HepG2 (cell line): ENCODE measurements around the gene SEMA3G. TPM values are rescaled to one million over a fixed set of nuclear protein-coding genes. Genes with fewer than 3 reads are reported as not detected.

ENCODE experiments used
- ATAC-seq: fragments of 200-7000 bp; cut with Tn5 transposase; 3 replicates; pipeline ENCODE4 v1.9.1; 2020; ENCODE audit warnings: mild to moderate bottlenecking, moderate library complexity
- BruUV-seq: library from RNA; stranded (reverse); fragments of 400-500 nt; replicated peaks from 2 replicates; lab custom pipeline; 2021; lab: Mats Ljungman, UMichigan
- CTCF ChIA-PET: fragments of 300-600 bp; formaldehyde crosslinking; extraction: SDS; loops from one replicate; lab custom pipeline; 2021; ENCODE audit warnings: low total read pairs, inconsistent platforms, low intra/inter-chr PET ratio; lab: Yijun Ruan, JAX
- POLR2A ChIA-PET: fragments of 350-600 bp; sonication (Branson Sonifier 250); formaldehyde crosslinking; loops from one replicate; lab custom pipeline; 2020; ENCODE audit warnings: antibody characterized with exemption, inconsistent platforms; lab: Yijun Ruan, JAX
- DNase-seq: peaks from one replicate; pipeline ENCODE4 v3.0.0-alpha.2; 2015; ENCODE audit warnings: low spot score
- FAIRE-seq: peaks from 3 replicates; lab custom pipeline; 2011; peaks lifted over from hg19 to GRCh38; lab: Jason Lieb, UNC
- H2AFZ ChIP-seq: one replicate; pipeline ENCODE4 v1.6.1; 2011; ENCODE audit warnings: low read length, inconsistent platforms
- H3K27ac ChIP-seq: fragments of 300-600 bp; 3 replicates; pipeline ENCODE4 v1.8.0; 2011; ENCODE audit warnings: mixed run types, mild to moderate bottlenecking, mixed read lengths, low read length, inconsistent platforms; ENCODE audit not compliant: insufficient read depth; ENCODE audit errors: extremely low read length
- H3K27me3 ChIP-seq, 2 experiments: fragments of 200-600 bp in 1 of 2; 2 replicates in 1 of 2; 3 replicates in 1 of 2; pipeline versions ENCODE4 v1.6.0 to v1.8.0; 2011; ENCODE audit warnings: low read length in 2 of 2, mild to moderate bottlenecking in 2 of 2, moderate library complexity in 2 of 2, inconsistent platforms in 1 of 2; ENCODE audit not compliant: insufficient read depth in 2 of 2, control insufficient read depth in 1 of 2
- H3K36me3 ChIP-seq, 2 experiments: fragments of 200-600 bp in 1 of 2; replicated peaks in 1 of 2; 2 replicates in 1 of 2; 3 replicates in 1 of 2; pipeline versions ENCODE4 v1.5.1 to v1.8.0; 2011; ENCODE audit warnings: low read length in 2 of 2, inconsistent platforms in 1 of 2; ENCODE audit not compliant: insufficient read depth in 2 of 2, control insufficient read depth in 1 of 2
- H3K4me1 ChIP-seq: 2 replicates; pipeline ENCODE4 v1.5.1; 2012; ENCODE audit warnings: low read length, inconsistent platforms; ENCODE audit not compliant: insufficient read depth
- H3K4me2 ChIP-seq: 2 replicates; pipeline ENCODE4 v1.6.0; 2011; ENCODE audit warnings: low read depth, low read length, inconsistent platforms
- H3K4me3 ChIP-seq, 3 experiments: fragments of 200-600 bp in 1 of 3; sonication (generic), shearing (Covaris generic) in 1 of 3; replicated peaks in 1 of 3; 2 replicates each; pipeline ENCODE4 v1.5.1; 2011 to 2016; ENCODE audit warnings: low read length in 3 of 3, inconsistent platforms in 2 of 3, low read depth in 2 of 3, mild to moderate bottlenecking in 2 of 3, control low read depth in 1 of 3, mixed read lengths in 1 of 3; ENCODE audit not compliant: insufficient read depth in 1 of 3
- H3K79me2 ChIP-seq: one replicate; pipeline ENCODE4 v1.6.1; 2011; ENCODE audit warnings: low read length, inconsistent platforms; ENCODE audit not compliant: insufficient read depth
- H3K9ac ChIP-seq: 2 replicates; pipeline ENCODE4 v1.6.0; 2011; ENCODE audit warnings: mild to moderate bottlenecking, low read depth, low read length, inconsistent platforms; ENCODE audit not compliant: insufficient read depth
- H3K9me3 ChIP-seq: 2 replicates; pipeline ENCODE4 v1.5.1; 2012; ENCODE audit warnings: mild to moderate bottlenecking, low read length
- H4K20me1 ChIP-seq: 2 replicates; pipeline ENCODE4 v1.6.0; 2011; ENCODE audit warnings: inconsistent platforms, mild to moderate bottlenecking, low read length, moderate library complexity; ENCODE audit not compliant: insufficient read depth
- ARID3A ChIP-seq: IDR thresholded peaks from 2 replicates; pipeline ENCODE4 v1.6.1; 2012; ENCODE audit warnings: low read depth, low read length, improper control_type of control experiment
- GMEB1 ChIP-seq: sonication (generic); formaldehyde crosslinking; IDR thresholded peaks from 2 replicates; pipeline ENCODE4 v1.5.1; 2020; ENCODE audit warnings: missing genetic modification reagents, mild to moderate bottlenecking, borderline replicate concordance
- HDAC6 ChIP-seq: fragments of 200-600 bp; sonication (generic); IDR thresholded peaks from 2 replicates; pipeline ENCODE4 v1.7.0; 2017; ENCODE audit warnings: mild to moderate bottlenecking, antibody characterized with exemption, low read length, low read depth
- HNRNPLL ChIP-seq: fragments of 200-400 bp; formaldehyde crosslinking; IDR thresholded peaks from 2 replicates; pipeline ENCODE4 v1.6.1; 2017; ENCODE audit warnings: mild to moderate bottlenecking, low read depth, low read length; ENCODE audit not compliant: poor library complexity, severe bottlenecking
- NFE2L1 ChIP-seq: sonication (generic); formaldehyde crosslinking; IDR thresholded peaks from 2 replicates; pipeline ENCODE4 v1.4.0; 2020; ENCODE audit warnings: missing genetic modification reagents, mild to moderate bottlenecking, borderline replicate concordance
- NFE2L2 ChIP-seq: fragments of 150-350 bp; IDR thresholded peaks from 2 replicates; pipeline ENCODE4 v1.6.1; 2014; ENCODE audit warnings: low read length
- PAX8 ChIP-seq: sonication (generic); formaldehyde crosslinking; IDR thresholded peaks from 2 replicates; pipeline ENCODE4 v1.8.0; 2022; ENCODE audit warnings: mild to moderate bottlenecking, missing genetic modification reagents, borderline replicate concordance
- PHF8 ChIP-seq: sonication (generic); formaldehyde crosslinking; IDR thresholded peaks from 2 replicates; pipeline ENCODE4 v1.5.0; 2020; ENCODE audit warnings: missing genetic modification reagents
- WGBS: methylation state at CpG from one replicate; pipeline ENCODE4 v1.1.6; 2017; ENCODE audit warnings: low lambda C conversion rate; 5-methylcytosine and 5-hydroxymethylcytosine counted together
- in situ Hi-C: cut with HindIII; loops from 2 replicates; pipeline ENCODE4 v1.10.0; 2017; ENCODE audit warnings: low pct_unique_long_range_greater_than_20kb; ENCODE audit not compliant: extremely low pct_ligation_motif_present
- intact Hi-C: fragments of 100-400 bp; cut with micrococcal nuclease; formaldehyde crosslinking; loops from one replicate; pipeline ENCODE4 v1.10.0; 2022; ENCODE audit not compliant: unreplicated experiment
- polyA plus RNA-seq, 8 experiments: library from polyadenylated mRNA; depleted of rRNA in 3 of 8; stranded (reverse) in 7 of 8; unstranded in 1 of 8; fragments of >200 nt; fragmentation: Illumina TruSeq in 4 of 8; extraction: Trizol in 4 of 8; gene quantifications; 2 replicates each; pipeline versions ENCODE4 v1.2.1 to v1.2.3, GENCODE V29; 2011 to 2016; ENCODE audit warnings: low read depth in 4 of 8, missing spikeins in 1 of 8, mixed read lengths in 1 of 8; ENCODE audit not compliant: insufficient read depth in 1 of 8
- total RNA-seq, 5 experiments: library from RNA; depleted of rRNA; stranded (reverse); fragments of >200 nt; fragmentation: Illumina TruSeq; extraction: Trizol; gene quantifications; 2 replicates each; pipeline ENCODE4 v1.2.3, GENCODE V29; 2016; ENCODE audit warnings: low read depth in 1 of 5
- TF ChIP-seq, protein P1 (sequence below): sonication (generic); formaldehyde crosslinking; IDR thresholded peaks from 2 replicates; pipeline ENCODE4 v1.4.0; 2020; ENCODE audit warnings: missing genetic modification reagents, borderline replicate concordance
- TF ChIP-seq, protein P2 (sequence below): sonication (generic); formaldehyde crosslinking; IDR thresholded peaks from 2 replicates; pipeline ENCODE4 v1.4.0; 2020; ENCODE audit warnings: missing genetic modification reagents
- TF ChIP-seq, protein P3 (sequence below): IDR thresholded peaks from 2 replicates; pipeline ENCODE4 v1.6.1; 2012; ENCODE audit warnings: inconsistent platforms

Gene SEMA3G
- total and polyA plus RNA-seq, 2 of the 13 experiments (the other 11 are each of a cell fraction or from before 2014, with no cell fraction given) = 6.1 to 8.3 TPM

DNA sequence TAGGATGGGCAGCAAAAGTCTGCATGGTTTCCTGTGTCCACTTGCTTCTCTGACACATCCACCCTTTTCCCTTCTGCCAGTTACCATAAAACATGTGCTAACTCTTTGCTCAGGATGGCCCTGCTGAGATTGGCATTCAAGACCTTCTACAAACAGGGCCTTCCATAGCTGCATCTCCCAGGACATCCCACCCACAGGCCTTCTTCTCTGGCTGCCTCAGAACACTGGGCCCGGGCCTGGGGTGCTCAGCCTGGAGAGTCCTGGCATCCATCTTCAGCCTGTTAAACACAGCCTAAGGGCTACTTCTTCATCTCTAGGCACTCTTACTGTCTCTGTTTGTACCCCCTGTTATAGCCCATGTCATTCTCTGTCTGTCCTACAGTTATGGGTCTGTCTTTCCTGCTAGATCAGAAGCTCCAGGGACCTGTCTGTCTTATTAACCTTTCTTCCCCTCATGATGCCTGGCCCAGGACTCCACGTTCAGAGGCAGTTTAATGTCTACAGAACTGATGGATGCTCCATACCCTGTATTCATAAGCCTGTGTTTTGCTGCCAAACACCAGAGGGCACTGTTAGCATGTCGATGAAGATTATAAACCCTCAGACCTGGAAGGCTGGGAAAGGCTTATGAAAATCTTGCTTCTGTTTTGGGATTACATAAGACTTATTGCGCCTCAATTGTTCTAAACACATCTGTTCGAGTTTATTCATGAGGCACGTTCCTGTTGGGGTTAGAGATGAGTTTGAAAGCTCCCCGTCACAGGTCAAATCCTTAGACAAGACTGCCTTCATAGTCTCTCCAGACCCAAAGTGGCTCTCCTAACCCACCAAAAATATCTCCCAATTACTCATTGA is 16.5 kb downstream of the SEMA3G start (continued):
- TF ChIP-seq, protein P1, sequence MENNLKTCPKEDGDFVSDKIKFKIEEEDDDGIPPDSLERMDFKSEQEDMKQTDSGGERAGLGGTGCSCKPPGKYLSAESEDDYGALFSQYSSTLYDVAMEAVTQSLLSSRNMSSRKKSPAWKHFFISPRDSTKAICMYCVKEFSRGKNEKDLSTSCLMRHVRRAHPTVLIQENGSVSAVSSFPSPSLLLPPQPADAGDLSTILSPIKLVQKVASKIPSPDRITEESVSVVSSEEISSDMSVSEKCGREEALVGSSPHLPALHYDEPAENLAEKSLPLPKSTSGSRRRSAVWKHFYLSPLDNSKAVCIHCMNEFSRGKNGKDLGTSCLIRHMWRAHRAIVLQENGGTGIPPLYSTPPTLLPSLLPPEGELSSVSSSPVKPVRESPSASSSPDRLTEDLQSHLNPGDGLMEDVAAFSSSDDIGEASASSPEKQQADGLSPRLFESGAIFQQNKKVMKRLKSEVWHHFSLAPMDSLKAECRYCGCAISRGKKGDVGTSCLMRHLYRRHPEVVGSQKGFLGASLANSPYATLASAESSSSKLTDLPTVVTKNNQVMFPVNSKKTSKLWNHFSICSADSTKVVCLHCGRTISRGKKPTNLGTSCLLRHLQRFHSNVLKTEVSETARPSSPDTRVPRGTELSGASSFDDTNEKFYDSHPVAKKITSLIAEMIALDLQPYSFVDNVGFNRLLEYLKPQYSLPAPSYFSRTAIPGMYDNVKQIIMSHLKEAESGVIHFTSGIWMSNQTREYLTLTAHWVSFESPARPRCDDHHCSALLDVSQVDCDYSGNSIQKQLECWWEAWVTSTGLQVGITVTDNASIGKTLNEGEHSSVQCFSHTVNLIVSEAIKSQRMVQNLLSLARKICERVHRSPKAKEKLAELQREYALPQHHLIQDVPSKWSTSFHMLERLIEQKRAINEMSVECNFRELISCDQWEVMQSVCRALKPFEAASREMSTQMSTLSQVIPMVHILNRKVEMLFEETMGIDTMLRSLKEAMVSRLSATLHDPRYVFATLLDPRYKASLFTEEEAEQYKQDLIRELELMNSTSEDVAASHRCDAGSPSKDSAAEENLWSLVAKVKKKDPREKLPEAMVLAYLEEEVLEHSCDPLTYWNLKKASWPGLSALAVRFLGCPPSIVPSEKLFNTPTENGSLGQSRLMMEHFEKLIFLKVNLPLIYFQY (CRISPR knock-in tag) = 0 out of 2 replicates have a peak, but pooled peaks have one; percentile 21

DNA sequence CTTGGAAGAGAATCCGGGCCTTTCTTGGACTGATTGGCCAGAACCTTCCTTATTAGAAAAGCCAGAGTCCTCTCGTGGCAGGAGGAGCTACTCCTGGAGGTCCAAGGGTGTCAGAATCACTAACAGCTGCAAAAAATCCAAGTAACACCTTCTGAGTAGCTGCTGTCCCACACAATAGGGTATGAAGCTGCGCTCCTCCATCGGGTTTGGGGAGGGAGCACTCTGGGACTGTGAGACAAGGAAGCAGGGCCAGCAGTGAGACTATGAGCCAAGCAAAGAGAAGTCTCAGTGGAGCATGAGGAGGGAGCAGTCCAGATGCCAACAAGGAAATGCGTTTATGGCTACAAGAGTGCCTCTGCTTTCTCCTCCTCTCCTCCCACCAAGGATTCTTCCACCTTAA is 21.7 kb downstream of the SEMA3G start:
- DNase-seq = no peak
- ATAC-seq = no peak
- POLR2A ChIA-PET = no interaction called here
- Histone ChIP-seq H3K36me3 (no peaks in the 10 kb centered on the region), H3K4me1 (peaks cover 17% of the 10 kb centered on the region), H3K9ac (no peak overlapping the region), H4K20me1 (no peaks in the 10 kb centered on the region), H3K27ac (no peak overlapping the region), H3K9me3 (no peaks in the 10 kb centered on the region), H3K4me2 (no peak overlapping the region), H2AFZ (no peak overlapping the region), H3K27me3 (no peaks in the 10 kb centered on the region), H3K4me3 (no peak overlapping the region), H3K79me2 (no peaks in the 10 kb centered on the region)
- TF ChIP-seq, protein P2, sequence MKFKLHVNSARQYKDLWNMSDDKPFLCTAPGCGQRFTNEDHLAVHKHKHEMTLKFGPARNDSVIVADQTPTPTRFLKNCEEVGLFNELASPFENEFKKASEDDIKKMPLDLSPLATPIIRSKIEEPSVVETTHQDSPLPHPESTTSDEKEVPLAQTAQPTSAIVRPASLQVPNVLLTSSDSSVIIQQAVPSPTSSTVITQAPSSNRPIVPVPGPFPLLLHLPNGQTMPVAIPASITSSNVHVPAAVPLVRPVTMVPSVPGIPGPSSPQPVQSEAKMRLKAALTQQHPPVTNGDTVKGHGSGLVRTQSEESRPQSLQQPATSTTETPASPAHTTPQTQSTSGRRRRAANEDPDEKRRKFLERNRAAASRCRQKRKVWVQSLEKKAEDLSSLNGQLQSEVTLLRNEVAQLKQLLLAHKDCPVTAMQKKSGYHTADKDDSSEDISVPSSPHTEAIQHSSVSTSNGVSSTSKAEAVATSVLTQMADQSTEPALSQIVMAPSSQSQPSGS = no peak
- TF ChIP-seq HNRNPLL (no peak), PHF8 (CRISPR knock-in tag) (no peak), HDAC6 (no peak), NFE2L1 (CRISPR knock-in tag) (no peak), ARID3A (no peak), GMEB1 (CRISPR knock-in tag) (no peak), PAX8 (CRISPR knock-in tag) (no peak), NFE2L2 (no peak)
- TF ChIP-seq, protein P3, sequence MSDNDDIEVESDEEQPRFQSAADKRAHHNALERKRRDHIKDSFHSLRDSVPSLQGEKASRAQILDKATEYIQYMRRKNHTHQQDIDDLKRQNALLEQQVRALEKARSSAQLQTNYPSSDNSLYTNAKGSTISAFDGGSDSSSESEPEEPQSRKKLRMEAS = no peak
- BruUV-seq = no TSS peak
- FAIRE-seq = no peak
- in situ Hi-C loops (no loop called here), intact Hi-C loops (no loop called here)
- CTCF ChIA-PET = no interaction called here
- WGBS = 66% methylated on average over 4 of the region's 5 CpGs
